Pancreas (tissue), 10 donors: Measurements from ENCODE around the gene TMEM107. TPM values are rescaled to one million over a fixed set of nuclear protein-coding genes. Genes with fewer than 3 reads are reported as not detected.

Experiments
- ATAC-seq, 4 donors: fragments of 200-7000 bp; cut with Tn5 transposase; one replicate each; pipeline versions ENCODE4 v1.8.0 to v1.9.1; 2020; ENCODE audit warnings: mild to moderate bottlenecking in 4 of 4, moderate library complexity in 4 of 4
- DNase-seq, 6 donors: peaks; one replicate each; pipeline ENCODE4 v3.0.0-alpha.2; 2020
- FAIRE-seq: peaks from 2 replicates; lab custom pipeline; 2012; peaks lifted over from hg19 to GRCh38; lab: Jason Lieb, UNC
- H3K27ac ChIP-seq, 4 donors: fragments of 200-600 bp; sonication (generic); 1 replicate in 3 of 4; 2 replicates in 1 of 4; pipeline versions ENCODE4 v1.5.0 to v1.8.0; 2020
- H3K27me3 ChIP-seq, 4 donors: fragments of 200-600 bp; one replicate each; pipeline ENCODE4 v1.8.0; 2021
- H3K36me3 ChIP-seq, 3 donors: fragments of 200-600 bp; sonication (generic) in 1 of 3; one replicate each; pipeline versions ENCODE4 v1.5.0 to v1.8.0; 2020 to 2021
- H3K4me1 ChIP-seq, 3 donors: fragments of 200-600 bp; one replicate each; pipeline ENCODE4 v1.8.0; 2021
- H3K4me3 ChIP-seq, 4 donors: fragments of 200-600 bp; sonication (generic) in 2 of 4; one replicate each; pipeline versions ENCODE4 v1.5.0 to v1.8.0; 2020 to 2021
- H3K9me3 ChIP-seq, 4 donors: fragments of 200-600 bp; one replicate each; pipeline ENCODE4 v1.8.0; 2021
- CTCF ChIP-seq, 4 donors: fragments of 200-600 bp; sonication (generic) in 3 of 4; IDR thresholded peaks; one replicate each; pipeline versions ENCODE4 v1.5.0 to v1.8.0; 2021; ENCODE audit warnings: antibody characterized with exemption in 4 of 4
- WGBS, 2 donors: extraction: QIAGEN DNeasy Blood & Tissue Kit; methylation state at CpG; one replicate each; pipeline ENCODE4 v1.1.7; 2013; 5-methylcytosine and 5-hydroxymethylcytosine counted together
- intact Hi-C, 3 donors: fragments of 100-400 bp; cut with DNase I; formaldehyde crosslinking; loops; one replicate each; pipeline versions ENCODE4 v1.11.1 to v1.14.2; 2022
- polyA plus RNA-seq, 2 donors: library from polyadenylated mRNA; stranded (reverse); fragments of 200-250 nt; gene quantifications; one replicate each; pipeline ENCODE4 v1.2.3, GENCODE V29; 2013
- total RNA-seq, 6 donors: library from RNA; stranded (reverse); fragmentation: NEBNext Ultra II Directional in 4 of 6; extraction: Animal tissue kit (Norgen Biotek cat#: 25700) in 4 of 6; gene quantifications; one replicate each; pipeline versions ENCODE4 v1.2.1 to v1.2.4, GENCODE V29; 2021 to 2023
- donor health status: healthy with polysubstance abuse.
- donor health status: DM: no; HTN: no; CAD: no; lungs with moderate emphysema.
- donor health status: DM: no; HTN: no; CAD: no.
- donor health status: control.
- donor health status: control.
- donor health status: Bipolar disorder and iron deficiency.
- donor health status: DM: yes; HTN: yes; CAD: no.
- donor health status: DM: no; HTN: no; CAD: no.
- donor health status: DM: no; HTN: no; CAD: no.
- donor health status: DM: yes; HTN: yes; CAD: no.

TMEM107 gene
- total and polyA plus RNA-seq, 8 donors = 5.2 to 11.1 (median 6.3) TPM

GRCh38 chr17:8155996-8156245 is 20.3 kb downstream of the TMEM107 start:
- intact Hi-C loops = no loop called here
- no peak for TF ChIP-seq CTCF (IDR thresholded peaks at IDR 0.05)
- peak overlapping the region; percentile 96 to 100 (median 99) for H3K27ac ChIP-seq
- H3K27me3 ChIP-seq = no peaks in the 10 kb centered on the region
- peaks cover 11 to 31% (median 16%) of the 10 kb centered on the region in 3 donors for H3K4me1 ChIP-seq
- ATAC-seq = no peak
- peak overlapping the region; percentile 27 to 81 (median 64) for H3K4me3 ChIP-seq
- FAIRE-seq = no peak
- DNase-seq = peak in 2 of 6 donors; percentile 68 to 80
- H3K9me3 ChIP-seq = no peaks in the 10 kb centered on the region
- peaks cover 0 to 5% (median 0%) of the 10 kb centered on the region in 3 donors for H3K36me3 ChIP-seq
- WGBS, 2 donors = 0 to 1% methylated on average over 11 of the region's 11 CpGs

DNA sequence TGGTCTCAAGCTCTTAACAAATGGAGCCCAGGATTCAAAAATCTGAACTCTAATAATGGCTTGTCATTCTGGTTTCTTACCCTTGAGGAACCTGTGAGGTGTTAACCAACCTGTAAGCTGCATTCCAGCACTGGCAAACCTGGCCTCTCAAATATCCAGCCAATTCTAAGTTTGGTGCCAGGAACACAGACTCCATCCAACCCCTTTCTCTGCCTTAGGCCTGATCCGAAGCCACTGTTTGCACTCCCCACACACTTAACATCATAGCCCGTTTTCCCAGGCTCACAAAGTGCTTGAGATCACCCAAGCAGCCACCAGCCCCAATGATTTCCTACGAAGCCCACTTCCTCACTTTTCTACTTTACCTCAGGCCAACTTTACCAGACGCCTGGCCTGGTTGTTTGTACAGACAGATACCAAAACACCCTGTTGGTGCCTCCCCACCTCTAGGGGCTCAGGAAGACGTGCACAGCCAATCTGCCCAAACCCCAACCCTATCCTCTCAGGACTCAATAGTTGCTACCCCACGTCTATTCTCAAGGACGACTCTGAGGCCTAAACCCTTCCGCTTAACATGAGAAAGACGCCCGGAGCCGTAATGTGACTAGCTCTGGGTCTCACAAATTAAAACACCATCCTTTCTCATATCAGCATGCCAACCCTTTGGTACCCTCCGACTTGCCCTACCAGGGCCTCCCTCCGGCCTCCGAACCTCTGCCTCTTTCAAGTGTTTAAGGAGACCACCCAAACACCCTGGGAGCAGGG is 20.8 kb downstream of the TMEM107 start:
- WGBS, 2 donors = 5% methylated on average over 14 of the region's 14 CpGs
- no peak for TF ChIP-seq CTCF (IDR thresholded peaks at IDR 0.05)
- Histone ChIP-seq H3K27ac (peak overlapping the region; percentile 96 to 100 (median 99)), H3K27me3 (no peaks in the 10 kb centered on the region), H3K4me1 (peaks cover 11 to 36% (median 13%) of the 10 kb centered on the region in 3 donors), H3K4me3 (peak overlapping the region; percentile 27 to 81 (median 64)), H3K36me3 (peaks cover 0 to 9% (median 0%) of the 10 kb centered on the region in 3 donors), H3K9me3 (no peaks in the 10 kb centered on the region)
- DNase-seq = peak in 3 of 6 donors; percentile 30 to 60 (median 52)
- ATAC-seq = no peak
- intact Hi-C loops = no loop called here
- FAIRE-seq = no peak

DNA sequence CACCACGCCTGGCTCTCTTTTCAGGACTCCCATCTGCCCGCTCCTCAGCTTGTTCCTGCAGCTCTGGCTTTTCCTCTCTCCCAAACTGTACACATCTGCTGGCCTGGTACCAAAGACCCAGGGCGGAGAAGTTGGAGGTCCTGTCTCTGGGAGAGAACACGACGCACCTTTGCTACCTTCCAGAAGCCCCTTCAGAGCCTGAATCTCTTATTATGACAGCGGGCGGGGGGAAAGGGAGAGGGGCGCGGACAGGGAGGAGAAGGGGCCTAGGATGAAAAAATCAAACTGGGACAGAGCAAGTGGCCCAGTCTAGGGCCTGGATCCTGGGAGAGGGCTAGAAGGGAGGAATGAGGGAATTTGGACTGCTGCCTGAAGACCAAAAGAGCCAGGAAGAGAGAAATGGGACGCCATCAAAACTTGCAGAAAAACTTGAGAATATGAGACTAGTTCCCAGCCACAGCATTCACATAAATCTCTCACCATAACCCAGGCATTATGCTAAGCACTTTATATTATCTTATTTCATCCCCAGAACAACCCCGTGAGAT is 21.5 kb downstream of the TMEM107 start:
- FAIRE-seq (no peak), DNase-seq (peak in 1 of 6 donors; percentile 42), ATAC-seq (no peak)
- Histone ChIP-seq H3K9me3 (no peaks in the 10 kb centered on the region), H3K4me1 (peaks cover 11 to 38% (median 13%) of the 10 kb centered on the region in 3 donors), H3K36me3 (peaks cover 0 to 16% (median 4%) of the 10 kb centered on the region in 3 donors), H3K27ac (peak overlapping the region; percentile 96 to 100 (median 99)), H3K27me3 (no peaks in the 10 kb centered on the region), H3K4me3 (peak overlapping the region in 3 of 4 donors; percentile 62 to 81 (median 65))
- WGBS, 2 donors = 17 to 21% methylated on average over 11 of the region's 11 CpGs
- intact Hi-C loops = no loop called here
- no peak for TF ChIP-seq CTCF (IDR thresholded peaks at IDR 0.05)

- intact Hi-C loops = no loop called here
- Histone ChIP-seq H3K27ac (peak overlapping the region; percentile 96 to 100 (median 99)), H3K36me3 (peaks cover 0 to 22% (median 10%) of the 10 kb centered on the region in 3 donors), H3K4me3 (peak overlapping the region in 3 of 4 donors; percentile 62 to 81 (median 65)), H3K9me3 (no peaks in the 10 kb centered on the region), H3K4me1 (peaks cover 11 to 36% (median 13%) of the 10 kb centered on the region in 3 donors), H3K27me3 (no peaks in the 10 kb centered on the region)
- FAIRE-seq = peak; percentile 93
- DNase-seq = peak; percentile 98 to 100 (median 100)
- 1 to 2% methylated on average over 22 of the region's 22 CpGs for WGBS, 2 donors
- no peak for TF ChIP-seq CTCF (IDR thresholded peaks at IDR 0.05)
- ATAC-seq = peak; percentile 49 to 57 (median 56)
Observed at GRCh38 chr17:8153957-8154607, 22.1 kb downstream of the TMEM107 start.
